HCT116 (cell line): Measurements from ENCODE around the gene MTURN. TPM values are rescaled to one million over a fixed set of nuclear protein-coding genes. Genes with fewer than 3 reads are reported as not detected.

Source experiments
- ATAC-seq: fragments of 200-7000 bp; cut with Tn5 transposase; 2 replicates; pipeline ENCODE4 v1.9.1; 2020; ENCODE audit warnings: mild to moderate bottlenecking, moderate library complexity
- BruUV-seq: library from RNA; stranded (reverse); fragments of 400-500 nt; replicated peaks from 2 replicates; lab custom pipeline; 2021; lab: Mats Ljungman, UMichigan
- CTCF ChIA-PET: fragments of 300-600 bp; sonication (Branson Sonifier 250); formaldehyde crosslinking; loops from one replicate; lab custom pipeline; 2021; ENCODE audit warnings: antibody characterized with exemption; lab: Charles Lee
- POLR2A ChIA-PET: fragments of 300-600, 350-600 bp; sonication (Branson Sonifier 250); formaldehyde crosslinking; loops from one replicate; lab custom pipeline; 2021; ENCODE audit warnings: antibody characterized with exemption; lab: Charles Lee
- RAD21 ChIA-PET, 2 experiments: fragments of 300-600 bp; sonication (Branson Sonifier 250); formaldehyde crosslinking; loops; one replicate each; lab custom pipeline; 2023; ENCODE audit warnings: low total read pairs in 2 of 2; ENCODE audit not compliant: uncharacterized antibody in 2 of 2, unreplicated experiment in 2 of 2, low non-redundant PET in 1 of 2; lab: Charles Lee
- DNase-seq: peaks from one replicate; pipeline ENCODE4 v3.0.0-alpha.2; 2010; ENCODE audit warnings: low read depth, low spot score
- H2AFZ ChIP-seq: fragments of 200-600 bp; shearing (Covaris generic), sonication (generic); 2 replicates; pipeline ENCODE4 v1.6.1; 2017; ENCODE audit warnings: low read depth, mixed run types, mixed read lengths, antibody characterized with exemption, low read length; ENCODE audit not compliant: poor library complexity, severe bottlenecking
- H3K27ac ChIP-seq: 2 replicates; pipeline ENCODE4 v1.5.1; 2012; ENCODE audit warnings: low read depth, low read length
- H3K27me3 ChIP-seq: fragments of 200-600 bp; sonication (generic); 2 replicates; pipeline ENCODE4 v1.6.1; 2016; ENCODE audit warnings: mixed run types, low read length, mixed read lengths; ENCODE audit not compliant: insufficient read depth
- H3K36me3 ChIP-seq, 2 experiments: fragments of 200-500 bp in 1 of 2; fragments of 200-600 bp in 1 of 2; sonication (Bioruptor generic) in 1 of 2; sonication (generic) in 1 of 2; 2 replicates each; pipeline versions ENCODE4 v1.5.1 to v1.6.1; 2014 to 2016; ENCODE audit warnings: low read length in 2 of 2, inconsistent platforms in 1 of 2, mixed read lengths in 1 of 2, mixed run types in 1 of 2; ENCODE audit not compliant: insufficient read depth in 2 of 2, control insufficient read depth in 1 of 2
- H3K4me1 ChIP-seq, 2 experiments: fragments of 200-600 bp in 1 of 2; sonication (generic) in 1 of 2; 2 replicates each; pipeline versions ENCODE4 v1.5.1 to v1.6.1; 2012 to 2017; ENCODE audit warnings: low read length in 2 of 2, inconsistent platforms in 1 of 2, mild to moderate bottlenecking in 1 of 2, mixed read lengths in 1 of 2, mixed run types in 1 of 2, moderate library complexity in 1 of 2; ENCODE audit not compliant: insufficient read depth in 2 of 2, control insufficient read depth in 1 of 2
- H3K4me2 ChIP-seq: fragments of 200-600 bp; sonication (generic); 2 replicates; pipeline ENCODE4 v1.6.1; 2017; ENCODE audit warnings: mixed run types, low read length, mixed read lengths
- H3K4me3 ChIP-seq, 2 experiments: fragments of 200-600 bp in 1 of 2; sonication (generic) in 1 of 2; replicated peaks in 1 of 2; 2 replicates each; pipeline ENCODE4 v1.5.1; 2011 to 2016; ENCODE audit warnings: low read length in 2 of 2, control low read depth in 1 of 2, low read depth in 1 of 2, mild to moderate bottlenecking in 1 of 2, mixed read lengths in 1 of 2, mixed run types in 1 of 2
- H3K79me2 ChIP-seq: fragments of 200-600 bp; sonication (generic); 2 replicates; pipeline ENCODE4 v1.6.1; 2017; ENCODE audit warnings: mild to moderate bottlenecking, mixed run types, low read length, moderate library complexity, mixed read lengths; ENCODE audit not compliant: insufficient read depth
- H3K9ac ChIP-seq: fragments of 200-600 bp; sonication (generic); 2 replicates; pipeline ENCODE4 v1.6.1; 2016; ENCODE audit warnings: low read length, mixed read lengths
- H3K9me2 ChIP-seq: fragments of 200-600 bp; sonication (generic), shearing (Covaris generic); 2 replicates; pipeline ENCODE4 v1.6.1; 2017; ENCODE audit warnings: mixed run types, mild to moderate bottlenecking, moderate library complexity; ENCODE audit not compliant: insufficient read depth
- H3K9me3 ChIP-seq, 2 experiments: fragments of 200-500 bp in 1 of 2; fragments of 200-600 bp in 1 of 2; sonication (Bioruptor generic) in 1 of 2; sonication (generic) in 1 of 2; 2 replicates each; pipeline ENCODE4 v1.6.1; 2014 to 2017; ENCODE audit warnings: low read length in 2 of 2, mixed read lengths in 2 of 2, inconsistent platforms in 1 of 2, low read depth in 1 of 2, mild to moderate bottlenecking in 1 of 2, mixed run types in 1 of 2, moderate library complexity in 1 of 2; ENCODE audit not compliant: control insufficient read depth in 1 of 2, insufficient read depth in 1 of 2
- H4K20me1 ChIP-seq: fragments of 200-600 bp; sonication (generic), shearing (Covaris generic); 2 replicates; pipeline ENCODE4 v1.6.1; 2017; ENCODE audit warnings: mixed run types, mild to moderate bottlenecking, moderate library complexity; ENCODE audit not compliant: insufficient read depth
- CBX3 ChIP-seq: IDR thresholded peaks from 2 replicates; pipeline ENCODE4 v1.6.1; 2012; ENCODE audit warnings: low read depth
- CEBPB ChIP-seq: IDR thresholded peaks from 2 replicates; pipeline ENCODE4 v1.6.1; 2012; ENCODE audit warnings: low read depth
- EGR1 ChIP-seq: IDR thresholded peaks from 2 replicates; pipeline ENCODE4 v1.6.1; 2012; ENCODE audit warnings: low read depth
- ELF1 ChIP-seq: IDR thresholded peaks from 2 replicates; pipeline ENCODE4 v1.6.1; 2012; ENCODE audit warnings: low read depth, borderline replicate concordance
- EZH2 ChIP-seq: fragments of 200-600 bp; sonication (generic); IDR thresholded peaks from 2 replicates; pipeline ENCODE4 v1.6.1; 2017; ENCODE audit warnings: antibody characterized with exemption, mixed run types
- FOSL1 ChIP-seq: IDR thresholded peaks from 2 replicates; pipeline ENCODE4 v1.6.1; 2012; ENCODE audit warnings: low read depth
- JUND ChIP-seq: IDR thresholded peaks from 2 replicates; pipeline ENCODE4 v1.6.1; 2012
- POLR2A ChIP-seq: IDR thresholded peaks from 2 replicates; pipeline ENCODE4 v1.7.0; 2011; ENCODE audit warnings: borderline replicate concordance; ENCODE audit not compliant: insufficient read depth, insufficient read length; ENCODE audit errors: extremely low read depth
- RAD21 ChIP-seq: IDR thresholded peaks from 2 replicates; pipeline ENCODE4 v1.6.1; 2012; ENCODE audit warnings: low read depth, mild to moderate bottlenecking
- SIN3A ChIP-seq: IDR thresholded peaks from 2 replicates; pipeline ENCODE4 v1.6.1; 2012; ENCODE audit warnings: low read depth
- SP1 ChIP-seq: IDR thresholded peaks from 2 replicates; pipeline ENCODE4 v1.6.1; 2012; ENCODE audit warnings: low read depth
- SRF ChIP-seq: IDR thresholded peaks from 2 replicates; pipeline ENCODE4 v1.6.1; 2012; ENCODE audit warnings: low read depth
- TCF7L2 ChIP-seq: IDR thresholded peaks from 2 replicates; pipeline ENCODE4 v1.7.0; 2011; ENCODE audit warnings: borderline replicate concordance, inconsistent platforms; ENCODE audit not compliant: insufficient read depth, insufficient read length; ENCODE audit errors: extremely low read depth
- YY1 ChIP-seq: IDR thresholded peaks from 2 replicates; pipeline ENCODE4 v1.6.1; 2011; ENCODE audit warnings: low read length, low read depth, moderate library complexity, mild to moderate bottlenecking; ENCODE audit not compliant: insufficient replicate concordance; ENCODE audit errors: extremely low read depth
- ZFX ChIP-seq: fragments of 450-650 bp; IDR thresholded peaks from 2 replicates; pipeline ENCODE4 v1.6.1; 2017
- ZNF274 ChIP-seq: fragments of 200-500 bp; sonication (Bioruptor generic); IDR thresholded peaks from 2 replicates; pipeline ENCODE4 v1.6.1; 2014; ENCODE audit warnings: mild to moderate bottlenecking, low read depth, low read length, inconsistent platforms
- intact Hi-C: fragments of 100-400 bp; cut with micrococcal nuclease; formaldehyde crosslinking; loops from 2 replicates; pipeline ENCODE4 v1.10.0; 2022
- total RNA-seq: library from RNA; stranded (reverse); gene quantifications from one replicate; pipeline ENCODE4 v1.2.1, GENCODE V29; 2021; ENCODE audit not compliant: unreplicated experiment
- TF ChIP-seq, protein P1 (sequence below): IDR thresholded peaks from 2 replicates; pipeline ENCODE4 v1.6.1; 2012; ENCODE audit warnings: low read depth
- TF ChIP-seq, protein P2 (sequence below): IDR thresholded peaks from 2 replicates; pipeline ENCODE4 v1.6.1; 2011; ENCODE audit warnings: mild to moderate bottlenecking, low read length, moderate library complexity; ENCODE audit not compliant: insufficient replicate concordance; ENCODE audit errors: extremely low read depth
- TF ChIP-seq, protein P3 (sequence below), 3 experiments: fragments of 200-600 bp in 1 of 3; sonication (generic) in 1 of 3; IDR thresholded peaks in 2 of 3; conservative IDR thresholded peaks in 1 of 3; 2 replicates each; pipeline ENCODE4 v1.5.1; 2012 to 2017; ENCODE audit warnings: low read depth in 2 of 3, low read length in 2 of 3, antibody characterized with exemption in 1 of 3, borderline replicate concordance in 1 of 3, control low read depth in 1 of 3, mild to moderate bottlenecking in 1 of 3, mixed read lengths in 1 of 3, mixed run types in 1 of 3, moderate library complexity in 1 of 3; ENCODE audit not compliant: insufficient read depth in 1 of 3

MTURN gene
- total RNA-seq, 1 experiment from 2014 or later = 7.5 TPM

DNA sequence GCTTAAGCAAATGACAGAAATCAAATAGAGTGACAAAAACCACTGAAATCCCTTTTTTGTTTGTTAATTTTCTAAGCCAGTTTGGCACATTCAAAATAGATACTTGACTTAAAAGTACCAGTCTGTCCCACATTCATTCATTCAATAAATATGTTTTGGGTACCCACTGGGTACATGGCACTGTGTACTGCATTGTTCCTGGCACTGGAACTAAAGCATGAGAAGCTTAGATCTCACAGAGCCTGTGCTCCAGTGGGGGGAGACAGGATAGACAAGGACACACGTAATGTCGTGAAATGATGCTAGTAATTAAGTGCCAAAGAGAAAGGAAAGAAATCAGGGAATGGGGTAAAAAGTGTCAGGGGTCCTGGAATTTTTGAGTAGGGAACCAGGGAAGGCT lies 13.0 kb downstream of the MTURN start (continued):
- no peak for TF ChIP-seq YY1
- TF ChIP-seq FOSL1 = no peak
- no peak for TF ChIP-seq ZNF274
- no peak for TF ChIP-seq SIN3A
- no peak for TF ChIP-seq RAD21
- TF ChIP-seq SP1 = no peak
- TF ChIP-seq EGR1 = no peak
- TF ChIP-seq POLR2A = no peak
- TF ChIP-seq ZFX = no peak
- TF ChIP-seq CBX3 = no peak

DNA sequence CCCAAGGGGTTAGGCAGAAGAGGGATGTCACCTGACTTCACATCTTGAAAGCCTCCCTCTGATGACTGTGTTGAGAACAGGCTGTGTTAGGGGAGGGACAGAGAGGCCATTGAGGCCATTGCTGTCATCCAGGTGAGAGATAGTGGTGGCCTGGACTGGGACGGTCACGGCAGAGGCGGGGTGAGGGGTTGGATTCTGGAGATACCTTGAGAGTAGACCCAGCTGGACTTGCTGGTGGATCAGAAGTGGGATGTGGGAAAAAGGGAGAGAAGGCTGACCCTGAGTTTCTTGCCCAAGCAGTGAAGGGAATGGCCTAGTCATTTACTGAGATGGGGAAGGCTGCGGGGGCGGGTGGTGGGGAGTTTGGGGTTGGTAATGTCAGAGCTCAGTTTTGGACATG lies 13.6 kb downstream of the MTURN start:
- intact Hi-C loops = no loop called here
- H3K4me1 ChIP-seq = peaks cover 8% of the 10 kb centered on the region in 2 experiments; a peak in 2 of 4 replicates
- no peaks in the 10 kb centered on the region for H3K27me3 ChIP-seq
- DNase-seq = no peak
- ATAC-seq = no peak
- no peaks in the 10 kb centered on the region for H3K79me2 ChIP-seq
- H2AFZ ChIP-seq = no peak overlapping the region
- H3K4me2 ChIP-seq = no peak overlapping the region
- no peaks in the 10 kb centered on the region for H3K36me3 ChIP-seq
- no peak overlapping the region for H3K9ac ChIP-seq
- H4K20me1 ChIP-seq = no peaks in the 10 kb centered on the region
- ChIA-PET POLR2A (no interaction called here), CTCF (no interaction called here), RAD21 (no interaction called here)
- H3K27ac ChIP-seq = no peak overlapping the region
- BruUV-seq = no TSS peak
- H3K4me3 ChIP-seq = no peak overlapping the region
- no peaks in the 10 kb centered on the region for H3K9me3 ChIP-seq
- no peaks in the 10 kb centered on the region for H3K9me2 ChIP-seq
- TF ChIP-seq, protein P1, sequence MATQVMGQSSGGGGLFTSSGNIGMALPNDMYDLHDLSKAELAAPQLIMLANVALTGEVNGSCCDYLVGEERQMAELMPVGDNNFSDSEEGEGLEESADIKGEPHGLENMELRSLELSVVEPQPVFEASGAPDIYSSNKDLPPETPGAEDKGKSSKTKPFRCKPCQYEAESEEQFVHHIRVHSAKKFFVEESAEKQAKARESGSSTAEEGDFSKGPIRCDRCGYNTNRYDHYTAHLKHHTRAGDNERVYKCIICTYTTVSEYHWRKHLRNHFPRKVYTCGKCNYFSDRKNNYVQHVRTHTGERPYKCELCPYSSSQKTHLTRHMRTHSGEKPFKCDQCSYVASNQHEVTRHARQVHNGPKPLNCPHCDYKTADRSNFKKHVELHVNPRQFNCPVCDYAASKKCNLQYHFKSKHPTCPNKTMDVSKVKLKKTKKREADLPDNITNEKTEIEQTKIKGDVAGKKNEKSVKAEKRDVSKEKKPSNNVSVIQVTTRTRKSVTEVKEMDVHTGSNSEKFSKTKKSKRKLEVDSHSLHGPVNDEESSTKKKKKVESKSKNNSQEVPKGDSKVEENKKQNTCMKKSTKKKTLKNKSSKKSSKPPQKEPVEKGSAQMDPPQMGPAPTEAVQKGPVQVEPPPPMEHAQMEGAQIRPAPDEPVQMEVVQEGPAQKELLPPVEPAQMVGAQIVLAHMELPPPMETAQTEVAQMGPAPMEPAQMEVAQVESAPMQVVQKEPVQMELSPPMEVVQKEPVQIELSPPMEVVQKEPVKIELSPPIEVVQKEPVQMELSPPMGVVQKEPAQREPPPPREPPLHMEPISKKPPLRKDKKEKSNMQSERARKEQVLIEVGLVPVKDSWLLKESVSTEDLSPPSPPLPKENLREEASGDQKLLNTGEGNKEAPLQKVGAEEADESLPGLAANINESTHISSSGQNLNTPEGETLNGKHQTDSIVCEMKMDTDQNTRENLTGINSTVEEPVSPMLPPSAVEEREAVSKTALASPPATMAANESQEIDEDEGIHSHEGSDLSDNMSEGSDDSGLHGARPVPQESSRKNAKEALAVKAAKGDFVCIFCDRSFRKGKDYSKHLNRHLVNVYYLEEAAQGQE = no peak
- no peak for TF ChIP-seq ELF1
- no peak for TF ChIP-seq TCF7L2
- TF ChIP-seq SP1 = no peak
- no peak for TF ChIP-seq JUND
- TF ChIP-seq POLR2A = no peak
- TF ChIP-seq YY1 = no peak
- TF ChIP-seq ZFX = no peak
- no peak for TF ChIP-seq FOSL1
- no peak for TF ChIP-seq EZH2
- no peak for TF ChIP-seq CEBPB
- TF ChIP-seq EGR1 = no peak
- TF ChIP-seq, protein P2, sequence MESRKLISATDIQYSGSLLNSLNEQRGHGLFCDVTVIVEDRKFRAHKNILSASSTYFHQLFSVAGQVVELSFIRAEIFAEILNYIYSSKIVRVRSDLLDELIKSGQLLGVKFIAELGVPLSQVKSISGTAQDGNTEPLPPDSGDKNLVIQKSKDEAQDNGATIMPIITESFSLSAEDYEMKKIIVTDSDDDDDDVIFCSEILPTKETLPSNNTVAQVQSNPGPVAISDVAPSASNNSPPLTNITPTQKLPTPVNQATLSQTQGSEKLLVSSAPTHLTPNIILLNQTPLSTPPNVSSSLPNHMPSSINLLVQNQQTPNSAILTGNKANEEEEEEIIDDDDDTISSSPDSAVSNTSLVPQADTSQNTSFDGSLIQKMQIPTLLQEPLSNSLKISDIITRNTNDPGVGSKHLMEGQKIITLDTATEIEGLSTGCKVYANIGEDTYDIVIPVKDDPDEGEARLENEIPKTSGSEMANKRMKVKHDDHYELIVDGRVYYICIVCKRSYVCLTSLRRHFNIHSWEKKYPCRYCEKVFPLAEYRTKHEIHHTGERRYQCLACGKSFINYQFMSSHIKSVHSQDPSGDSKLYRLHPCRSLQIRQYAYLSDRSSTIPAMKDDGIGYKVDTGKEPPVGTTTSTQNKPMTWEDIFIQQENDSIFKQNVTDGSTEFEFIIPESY = no peak
- TF ChIP-seq SRF = no peak
- TF ChIP-seq, protein P3, sequence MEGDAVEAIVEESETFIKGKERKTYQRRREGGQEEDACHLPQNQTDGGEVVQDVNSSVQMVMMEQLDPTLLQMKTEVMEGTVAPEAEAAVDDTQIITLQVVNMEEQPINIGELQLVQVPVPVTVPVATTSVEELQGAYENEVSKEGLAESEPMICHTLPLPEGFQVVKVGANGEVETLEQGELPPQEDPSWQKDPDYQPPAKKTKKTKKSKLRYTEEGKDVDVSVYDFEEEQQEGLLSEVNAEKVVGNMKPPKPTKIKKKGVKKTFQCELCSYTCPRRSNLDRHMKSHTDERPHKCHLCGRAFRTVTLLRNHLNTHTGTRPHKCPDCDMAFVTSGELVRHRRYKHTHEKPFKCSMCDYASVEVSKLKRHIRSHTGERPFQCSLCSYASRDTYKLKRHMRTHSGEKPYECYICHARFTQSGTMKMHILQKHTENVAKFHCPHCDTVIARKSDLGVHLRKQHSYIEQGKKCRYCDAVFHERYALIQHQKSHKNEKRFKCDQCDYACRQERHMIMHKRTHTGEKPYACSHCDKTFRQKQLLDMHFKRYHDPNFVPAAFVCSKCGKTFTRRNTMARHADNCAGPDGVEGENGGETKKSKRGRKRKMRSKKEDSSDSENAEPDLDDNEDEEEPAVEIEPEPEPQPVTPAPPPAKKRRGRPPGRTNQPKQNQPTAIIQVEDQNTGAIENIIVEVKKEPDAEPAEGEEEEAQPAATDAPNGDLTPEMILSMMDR (IDR thresholded peaks at IDR 0.05 in 2 of 3, conservative IDR thresholded peaks at IDR 0.05 in 1 of 3; ENCODE audit: borderline replicate concordance in 1 of 3, insufficient read depth in 1 of 3, low read depth in 2 of 3, low read length in 2 of 3) = no peak
- no peak for TF ChIP-seq RAD21
- no peak for TF ChIP-seq CBX3
